CD1c-positive myeloid dendritic cell (primary cell): ENCODE results near the gene ARL13A.
"Not testable (repeated sequence)": the region's sequence is repeated elsewhere in the genome, so short reads cannot be mapped to it uniquely, and the experiment has no call there.

Experiments
- DNase-seq: peaks from one replicate; pipeline ENCODE4 v3.0.0-alpha.2; 2016; ENCODE audit errors: extremely low spot score

ARL13A gene

DNA sequence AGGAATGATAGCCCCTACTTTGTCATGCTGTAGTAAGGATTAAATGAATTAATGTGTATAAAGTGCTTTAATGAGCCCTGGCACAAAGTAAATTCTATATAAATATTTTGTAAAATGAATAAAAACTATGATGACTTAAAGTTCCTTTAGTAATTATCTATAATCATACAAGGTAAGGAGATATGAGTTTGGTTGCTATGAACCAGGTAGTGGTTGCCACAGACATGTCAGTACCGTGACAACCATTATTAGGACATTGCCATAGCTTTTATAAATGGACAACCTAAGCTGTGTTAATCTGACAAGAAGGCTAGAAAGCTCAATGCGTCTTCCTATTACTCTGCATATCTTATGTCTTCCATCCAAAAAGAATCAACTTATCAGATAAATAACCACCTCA is at the start of gene ARL13A:
TSS of gene ARL13A (plus strand) at position 301 of the 400 bp plus-strand sequence. CDS start 3,982 bp downstream, outside the sequence.
- DNase-seq: no peak

GRCh38 chrX:100924375-100924774 is 45.1 kb upstream of the ARL13A start:
- DNase-seq: no peak

GRCh38 chrX:100926453-100926852 is 43.1 kb upstream of the ARL13A start:
- DNase-seq: no peak

DNA sequence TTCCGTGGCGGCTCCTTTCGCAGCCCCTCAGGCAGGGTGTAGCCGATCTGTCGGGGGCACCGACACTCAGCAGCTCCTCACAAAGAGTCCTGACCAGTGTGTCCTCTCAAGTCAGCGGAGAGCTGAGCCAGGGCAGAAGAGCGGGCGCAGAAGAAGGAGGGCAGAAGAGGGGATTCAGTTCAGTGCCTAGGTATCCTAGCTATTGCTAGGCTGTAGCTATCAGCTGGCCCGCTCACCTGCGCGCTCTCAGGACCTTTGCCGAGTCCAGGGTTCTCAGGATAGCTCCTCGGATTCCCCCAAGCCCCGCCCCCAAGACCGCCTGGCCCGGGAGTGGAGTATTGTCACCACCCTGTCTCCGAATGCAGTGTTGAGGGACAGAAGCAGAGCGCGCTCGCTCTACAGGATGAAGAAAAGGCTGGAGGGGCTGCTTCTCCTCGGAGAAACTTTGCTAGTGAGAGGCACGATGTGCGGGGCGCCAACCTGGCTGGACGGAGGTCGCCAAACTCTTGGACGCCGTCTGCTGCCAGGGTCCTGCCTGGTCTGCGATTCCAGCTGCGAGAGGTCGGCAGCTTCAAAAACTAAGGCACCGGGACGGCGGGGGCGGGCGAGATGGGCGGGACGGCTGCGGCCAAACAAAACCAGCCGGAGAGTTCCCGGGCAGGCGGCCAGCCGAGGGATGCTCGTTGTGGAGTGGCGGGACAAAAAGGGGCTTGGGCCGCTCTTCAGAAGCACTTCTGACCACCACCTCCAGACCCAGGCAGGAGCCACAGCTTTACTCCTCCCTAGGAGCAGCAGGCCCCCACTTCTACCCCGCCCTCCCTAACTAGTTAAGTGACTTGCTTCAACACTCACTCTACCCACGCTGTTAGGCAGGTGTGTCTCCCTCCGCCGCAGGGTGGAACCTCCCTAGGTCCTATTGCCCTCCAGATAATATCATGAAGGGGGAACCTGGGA is 40.6 kb upstream of the ARL13A start, which contains the start of gene XKRX:
TSS of gene XKRX (minus strand) at position 258 of the 954 bp plus-strand sequence. CDS start 613 bp downstream, outside the sequence.
- DNase-seq: no peak

GRCh38 chrX:100931218-100931924 is 38.1 kb upstream of the ARL13A start:
- peak; percentile 55 for DNase-seq

DNA sequence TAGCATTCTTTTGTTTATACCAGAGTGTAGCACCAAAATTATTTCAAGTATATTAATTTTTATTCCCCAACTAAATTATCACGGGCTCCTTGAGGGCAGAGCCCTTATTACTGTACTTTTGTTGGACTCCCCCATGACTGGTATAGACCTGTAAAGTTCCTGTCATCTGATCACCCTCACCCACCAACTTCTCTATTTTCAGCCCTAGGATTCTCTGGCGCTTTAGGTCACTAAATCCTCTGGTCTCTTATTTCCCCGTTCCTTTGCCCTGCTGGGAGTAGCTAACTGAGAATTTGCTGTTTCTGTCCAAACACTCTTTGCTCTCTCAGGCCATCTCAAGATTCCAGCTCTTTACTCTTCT is 37.6 kb upstream of the ARL13A start:
- peak; percentile 7 for DNase-seq

GRCh38 chrX:100935767-100936166 is 33.7 kb upstream of the ARL13A start:
- DNase-seq: no peak

DNA sequence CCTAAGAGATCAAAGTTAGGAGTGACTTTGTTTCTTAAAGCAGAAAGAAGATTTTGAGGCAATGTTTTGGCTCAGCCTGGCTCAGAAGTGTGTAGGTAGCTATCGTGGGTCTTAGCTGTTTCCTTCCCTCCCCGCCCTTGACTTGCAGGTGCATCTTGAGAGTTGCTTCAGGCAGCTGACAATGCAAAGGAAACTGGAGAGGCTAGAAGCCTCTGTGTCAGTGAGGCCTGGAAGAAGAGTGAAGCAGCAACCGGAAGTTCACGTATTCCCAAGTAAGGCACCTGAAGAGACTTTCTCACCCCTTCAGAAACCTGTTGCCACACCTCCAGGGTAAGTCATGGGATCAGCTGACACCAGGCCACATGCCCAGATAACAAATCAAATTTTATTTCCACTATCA is 30.2 kb upstream of the ARL13A start:
- DNase-seq: no peak

DNA sequence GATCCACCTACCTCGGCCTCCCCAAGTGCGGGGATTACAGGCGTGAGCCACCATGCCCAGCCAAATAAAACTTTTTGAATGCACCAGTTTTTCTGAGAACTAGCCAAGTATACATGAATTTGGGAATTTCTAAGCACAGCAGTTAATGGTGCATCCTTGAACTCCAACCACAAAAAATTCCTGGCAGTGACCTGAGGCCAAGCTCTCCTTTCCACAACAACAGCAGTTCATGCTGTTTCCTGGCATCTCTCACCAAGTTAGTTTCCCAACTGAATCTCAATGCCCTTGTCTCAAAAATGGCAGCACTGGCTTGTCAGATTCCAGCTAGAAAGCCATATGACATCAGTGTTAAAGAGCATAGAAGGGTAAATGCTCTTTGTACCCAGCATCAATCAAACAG is 24.9 kb upstream of the ARL13A start:
- DNase-seq: no peak

GRCh38 chrX:100946299-100946927 is 23.1 kb upstream of the ARL13A start:
- no peak for DNase-seq

- no peak for DNase-seq
Measured at GRCh38 chrX:100948557-100948956, 21.0 kb upstream of the ARL13A start.

DNA sequence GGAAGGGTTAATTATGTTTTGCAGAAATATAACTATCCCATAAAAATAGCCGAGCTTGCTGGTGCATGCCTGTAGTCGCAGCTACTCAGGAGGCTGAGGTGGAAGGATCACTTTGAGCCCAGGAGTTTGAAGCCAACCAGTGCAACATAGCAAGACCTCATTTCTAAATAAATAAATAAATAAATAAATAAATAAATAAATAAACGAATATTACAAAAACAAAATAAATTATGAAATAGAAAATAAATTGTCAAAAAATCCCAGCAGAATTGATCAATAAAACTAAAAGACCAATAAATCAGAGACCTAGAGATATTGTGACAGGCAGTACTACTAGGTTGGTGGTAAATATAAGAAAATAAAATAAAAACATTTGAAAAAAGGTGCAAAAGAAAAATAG is 6.7 kb upstream of the ARL13A start:
- no peak for DNase-seq

DNA sequence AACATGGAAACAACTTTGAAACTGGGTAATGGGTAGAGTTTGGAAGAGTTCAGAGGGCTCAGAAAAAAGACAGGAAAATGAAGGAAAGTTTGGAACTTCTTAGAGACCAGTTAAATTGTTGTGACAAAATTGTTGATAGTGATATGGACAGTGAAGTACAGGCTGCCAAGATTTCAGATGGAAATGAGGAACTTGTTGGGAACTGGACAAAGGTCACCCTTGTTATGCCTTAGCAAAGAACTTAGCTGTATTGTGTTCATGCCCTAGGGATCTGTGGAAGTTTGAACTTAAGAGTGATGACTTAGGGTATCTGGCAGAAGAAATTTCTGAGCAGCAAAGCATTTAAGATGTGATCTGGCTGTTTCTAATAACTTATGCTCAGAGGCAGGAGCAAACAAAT is 5.1 kb upstream of the ARL13A start:
- no peak for DNase-seq

- DNase-seq: no peak
Measured at GRCh38 chrX:100969936-100970335, 428 bp downstream of the ARL13A start.

- DNase-seq: no peak
Measured at GRCh38 chrX:100973411-100973810, 3.9 kb downstream of the ARL13A start.

GRCh38 chrX:100975212-100975611 is 5.7 kb downstream of the ARL13A start:
- no peak for DNase-seq

GRCh38 chrX:100976211-100976610 is 6.7 kb downstream of the ARL13A start:
- no peak for DNase-seq

DNA sequence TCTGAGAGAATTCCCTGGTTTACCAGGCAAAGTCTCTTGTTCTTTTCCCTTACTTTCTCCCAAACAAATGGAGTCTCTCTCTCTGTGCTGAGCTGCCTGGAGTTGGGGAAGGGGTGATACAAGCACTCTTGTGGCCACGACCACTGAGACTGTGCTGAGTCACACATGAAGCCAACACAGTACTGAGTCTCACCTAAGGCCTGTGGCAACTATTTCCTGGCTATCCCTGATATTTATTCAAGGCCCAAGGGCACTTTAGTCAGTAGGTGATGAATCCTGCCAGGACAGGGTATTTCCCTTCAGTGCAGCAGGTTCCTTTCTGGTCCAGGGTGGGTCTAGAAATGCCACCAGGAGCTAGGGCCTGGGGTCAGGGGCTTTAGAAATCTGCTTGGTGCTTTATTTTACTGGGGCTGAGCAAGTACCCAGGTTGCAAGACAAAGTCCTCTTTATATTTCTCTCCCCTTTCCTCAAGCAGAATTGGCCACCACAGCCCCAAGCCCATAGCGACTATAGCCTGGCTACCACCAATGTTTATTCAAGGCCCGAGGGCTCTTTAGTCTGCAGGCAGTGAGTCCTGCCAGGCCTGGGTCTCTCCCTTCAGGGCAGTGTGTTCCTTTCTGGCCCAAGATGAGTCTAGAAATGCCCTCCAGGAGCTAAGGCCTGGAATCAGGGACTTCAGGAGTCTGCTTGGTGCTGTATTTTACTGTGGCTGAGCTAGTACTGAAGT is 10.5 kb downstream of the ARL13A start:
- DNase-seq: no peak

DNA sequence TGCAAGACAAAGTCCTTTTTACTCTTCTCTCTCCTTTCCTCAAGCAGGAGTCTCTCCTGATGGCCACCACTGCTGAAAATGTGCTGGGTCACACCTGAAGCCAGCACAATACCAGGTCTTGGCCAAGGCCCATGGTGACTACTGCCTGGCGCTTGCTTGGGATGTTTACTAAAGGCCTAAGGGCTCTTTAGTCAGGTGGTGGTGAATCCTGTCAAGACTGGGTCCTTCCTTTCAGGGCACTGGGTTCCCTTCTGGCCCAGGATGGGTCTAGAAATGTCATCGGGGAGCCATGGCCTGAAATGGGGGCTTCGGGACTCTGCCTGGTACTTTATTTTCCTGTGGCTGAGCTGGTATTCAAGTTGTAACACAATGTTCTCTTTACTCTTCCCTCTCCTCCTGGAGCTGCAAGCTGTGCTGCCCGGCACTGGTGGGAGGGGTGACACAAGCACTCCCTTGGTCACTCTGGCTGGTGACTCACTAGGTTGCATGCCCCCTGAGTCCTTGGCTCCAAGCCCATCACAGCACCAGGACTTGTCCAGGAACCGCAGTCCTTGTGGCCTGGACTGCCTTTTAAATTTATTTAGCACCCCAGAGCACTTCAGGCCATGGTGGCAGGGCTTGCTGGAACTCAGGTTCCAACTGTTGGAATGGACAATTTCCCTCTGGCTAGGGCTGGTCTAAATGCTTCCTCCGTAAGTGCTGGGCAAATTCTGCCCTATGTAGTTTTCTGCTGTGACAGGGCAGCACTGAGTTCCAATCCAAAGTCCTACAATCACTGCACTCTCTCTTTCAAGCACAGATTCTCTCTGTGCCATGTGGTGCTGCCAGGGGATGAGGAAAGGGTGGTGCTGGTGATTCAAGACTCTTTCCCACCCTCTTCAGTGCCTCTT is 11.3 kb downstream of the ARL13A start:
- no peak for DNase-seq

DNA sequence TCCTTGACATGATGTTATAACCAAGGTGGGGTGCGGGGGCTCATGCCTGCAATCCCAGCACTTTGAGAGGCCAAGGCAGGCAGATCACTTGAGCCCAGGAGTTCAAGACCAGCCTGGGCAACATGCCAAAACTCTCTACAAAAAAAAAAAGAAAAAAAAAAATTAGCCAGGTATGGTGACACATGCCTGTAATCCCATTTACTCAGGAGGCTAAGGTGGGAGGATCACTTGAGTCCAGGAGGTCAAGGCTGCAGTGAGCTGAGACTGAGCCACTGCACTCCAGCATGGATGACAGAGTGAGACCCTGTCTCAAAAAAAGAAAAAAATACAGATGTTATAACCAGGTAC is 12.0 kb downstream of the ARL13A start:
- not testable (repeated sequence) for DNase-seq

GRCh38 chrX:100984818-100985217 is 15.3 kb downstream of the ARL13A start:
- DNase-seq: no peak
